ENCODE data around the gene MTCL1. TPM values are rescaled to one million over a fixed set of nuclear protein-coding genes. Genes with fewer than 3 reads are reported as not detected.

The MTCL1 gene
- total RNA-seq, 2 experiments from 2014 or later = 0.40 to 0.56 TPM

- CTCF ChIA-PET = no interaction called here
- H3K36me3 Mint-ChIP-seq = no peaks in the 10 kb centered on the region
Measured at GRCh38 chr18:8816816-8817215, 111.5 kb downstream of the MTCL1 start.

GRCh38 chr18:8818982-8819381, 113.6 kb downstream of the MTCL1 start:
- no peaks in the 10 kb centered on the region for H3K4me1 Mint-ChIP-seq (ENCODE audit: low read depth)
- H3K36me3 Mint-ChIP-seq = no peaks in the 10 kb centered on the region
- no peaks in the 10 kb centered on the region for H3K27me3 Mint-ChIP-seq
- H3K27ac Mint-ChIP-seq = no peak overlapping the region
- H3K4me3 Mint-ChIP-seq = no peak overlapping the region
- CTCF ChIA-PET = no interaction called here
- POLR2A ChIA-PET = no interaction called here
- no peaks in the 10 kb centered on the region for H3K9me3 Mint-ChIP-seq
- DNase-seq = no peak
- intact Hi-C loops (cut with micrococcal nuclease) = no loop called here

More at GRCh38 chr18:8816816-8817215, 111.5 kb downstream of the MTCL1 start:
- Mint-ChIP-seq H3K9me3 (no peaks in the 10 kb centered on the region), H3K4me3 (no peak overlapping the region), H3K27ac (no peak overlapping the region), H3K27me3 (no peaks in the 10 kb centered on the region), H3K4me1 (ENCODE audit: low read depth) (no peaks in the 10 kb centered on the region)
- intact Hi-C loops (cut with micrococcal nuclease) = no loop called here
- no peak for DNase-seq
- POLR2A ChIA-PET = no interaction called here

- no peak for DNase-seq
- ChIA-PET CTCF (no interaction called here), POLR2A (no interaction called here)
- intact Hi-C loops (cut with micrococcal nuclease) = no loop called here
- H3K9me3 Mint-ChIP-seq = no peaks in the 10 kb centered on the region
- no peaks in the 10 kb centered on the region for H3K4me1 Mint-ChIP-seq (ENCODE audit: low read depth)
- no peaks in the 10 kb centered on the region for H3K27me3 Mint-ChIP-seq
- H3K4me3 Mint-ChIP-seq = no peak overlapping the region
- H3K36me3 Mint-ChIP-seq = no peaks in the 10 kb centered on the region
- no peak overlapping the region for H3K27ac Mint-ChIP-seq
Measured at GRCh38 chr18:8820396-8821082, 115.2 kb downstream of the MTCL1 start.

- intact Hi-C loops (cut with micrococcal nuclease) = no loop called here
- no peaks in the 10 kb centered on the region for H3K27me3 Mint-ChIP-seq
- H3K4me3 Mint-ChIP-seq = no peak overlapping the region
- no peak for DNase-seq
- no peak overlapping the region for H3K27ac Mint-ChIP-seq
- H3K36me3 Mint-ChIP-seq = no peaks in the 10 kb centered on the region
- CTCF ChIA-PET = no interaction called here
- no peaks in the 10 kb centered on the region for H3K4me1 Mint-ChIP-seq (ENCODE audit: low read depth)
- POLR2A ChIA-PET = no interaction called here
- H3K9me3 Mint-ChIP-seq = no peaks in the 10 kb centered on the region
Measured at GRCh38 chr18:8821083-8821465, 115.7 kb downstream of the MTCL1 start.

GRCh38 chr18:8821531-8821930, 116.2 kb downstream of the MTCL1 start:
- H3K4me1 Mint-ChIP-seq (ENCODE audit: low read depth) = no peaks in the 10 kb centered on the region
- CTCF ChIA-PET = no interaction called here

GRCh38 chr18:8822643-8823042, 117.3 kb downstream of the MTCL1 start:
- H3K36me3 Mint-ChIP-seq = no peaks in the 10 kb centered on the region
- intact Hi-C loops (cut with micrococcal nuclease) = no loop called here
- H3K4me1 Mint-ChIP-seq (ENCODE audit: low read depth) = no peaks in the 10 kb centered on the region
- ChIA-PET POLR2A (no interaction called here), CTCF (interaction anchor here (0.6 kb wide), 1 partner anchor 117 kb away, joined by 3 read pairs; the partner anchor contains the start of gene MTCL1)
- H3K27ac Mint-ChIP-seq = no peak overlapping the region
- no peak overlapping the region for H3K4me3 Mint-ChIP-seq
- H3K27me3 Mint-ChIP-seq = no peaks in the 10 kb centered on the region
- no peaks in the 10 kb centered on the region for H3K9me3 Mint-ChIP-seq
- DNase-seq = no peak

More at GRCh38 chr18:8821531-8821930, 116.2 kb downstream of the MTCL1 start:
- POLR2A ChIA-PET = no interaction called here
- Mint-ChIP-seq H3K9me3 (no peaks in the 10 kb centered on the region), H3K27me3 (no peaks in the 10 kb centered on the region), H3K4me3 (no peak overlapping the region), H3K36me3 (no peaks in the 10 kb centered on the region), H3K27ac (no peak overlapping the region)
- DNase-seq = no peak
- intact Hi-C loops (cut with micrococcal nuclease) = no loop called here

GRCh38 chr18:8823530-8823929, 118.2 kb downstream of the MTCL1 start:
- CTCF ChIA-PET = no interaction called here
- no peak overlapping the region for H3K27ac Mint-ChIP-seq
- POLR2A ChIA-PET = no interaction called here
- H3K36me3 Mint-ChIP-seq = no peaks in the 10 kb centered on the region
- intact Hi-C loops (cut with micrococcal nuclease) = no loop called here
- H3K4me3 Mint-ChIP-seq = no peak overlapping the region
- H3K4me1 Mint-ChIP-seq (ENCODE audit: low read depth) = no peaks in the 10 kb centered on the region
- H3K9me3 Mint-ChIP-seq = no peaks in the 10 kb centered on the region
- no peaks in the 10 kb centered on the region for H3K27me3 Mint-ChIP-seq
- no peak for DNase-seq

- H3K27ac Mint-ChIP-seq = no peak overlapping the region
- intact Hi-C loops (cut with micrococcal nuclease) = no loop called here
- POLR2A ChIA-PET = no interaction called here
- DNase-seq = no peak
- no peaks in the 10 kb centered on the region for H3K36me3 Mint-ChIP-seq
- H3K4me3 Mint-ChIP-seq = no peak overlapping the region
- CTCF ChIA-PET = no interaction called here
- H3K9me3 Mint-ChIP-seq = no peaks in the 10 kb centered on the region
- no peaks in the 10 kb centered on the region for H3K27me3 Mint-ChIP-seq
- H3K4me1 Mint-ChIP-seq (ENCODE audit: low read depth) = no peaks in the 10 kb centered on the region
Measured at GRCh38 chr18:8824846-8825245, 119.5 kb downstream of the MTCL1 start.

- POLR2A ChIA-PET = no interaction called here
- no peaks in the 10 kb centered on the region for H3K9me3 Mint-ChIP-seq
Measured at GRCh38 chr18:8825273-8825672, 119.9 kb downstream of the MTCL1 start.

GRCh38 chr18:8825729-8826375, 120.5 kb downstream of the MTCL1 start:
- H3K27ac Mint-ChIP-seq = no peak overlapping the region
- H3K9me3 Mint-ChIP-seq = no peaks in the 10 kb centered on the region
- no peak for DNase-seq
- POLR2A ChIA-PET = no interaction called here
- intact Hi-C loops (cut with micrococcal nuclease) = no loop called here
- H3K4me3 Mint-ChIP-seq = no peak overlapping the region
- H3K4me1 Mint-ChIP-seq (ENCODE audit: low read depth) = no peaks in the 10 kb centered on the region
- no peaks in the 10 kb centered on the region for H3K36me3 Mint-ChIP-seq
- no peaks in the 10 kb centered on the region for H3K27me3 Mint-ChIP-seq
- CTCF ChIA-PET = no interaction called here

More at GRCh38 chr18:8825273-8825672, 119.9 kb downstream of the MTCL1 start:
- intact Hi-C loops (cut with micrococcal nuclease) = no loop called here
- Mint-ChIP-seq H3K36me3 (no peaks in the 10 kb centered on the region), H3K4me1 (ENCODE audit: low read depth) (no peaks in the 10 kb centered on the region), H3K4me3 (no peak overlapping the region), H3K27ac (no peak overlapping the region), H3K27me3 (no peaks in the 10 kb centered on the region)
- CTCF ChIA-PET = no interaction called here
- no peak for DNase-seq

- Mint-ChIP-seq H3K27ac (no peak overlapping the region), H3K4me1 (ENCODE audit: low read depth) (no peaks in the 10 kb centered on the region), H3K9me3 (no peaks in the 10 kb centered on the region), H3K27me3 (no peaks in the 10 kb centered on the region), H3K4me3 (no peak overlapping the region), H3K36me3 (no peaks in the 10 kb centered on the region)
- DNase-seq = no peak
- POLR2A ChIA-PET = no interaction called here
- intact Hi-C loops (cut with micrococcal nuclease) = no loop called here
- CTCF ChIA-PET = no interaction called here
Measured at GRCh38 chr18:8826514-8826913, 121.2 kb downstream of the MTCL1 start.

- CTCF ChIA-PET = no interaction called here
- DNase-seq = no peak
- H3K36me3 Mint-ChIP-seq = no peaks in the 10 kb centered on the region
- no peak overlapping the region for H3K4me3 Mint-ChIP-seq
- intact Hi-C loops (cut with micrococcal nuclease) = no loop called here
- no peaks in the 10 kb centered on the region for H3K9me3 Mint-ChIP-seq
- no peaks in the 10 kb centered on the region for H3K27me3 Mint-ChIP-seq
- H3K27ac Mint-ChIP-seq = no peak overlapping the region
- POLR2A ChIA-PET = no interaction called here
- no peaks in the 10 kb centered on the region for H3K4me1 Mint-ChIP-seq (ENCODE audit: low read depth)
Measured at GRCh38 chr18:8826971-8827370, 121.6 kb downstream of the MTCL1 start.

GRCh38 chr18:8828300-8828699, 122.9 kb downstream of the MTCL1 start:
- no peak for DNase-seq
- H3K27ac Mint-ChIP-seq = no peak overlapping the region
- intact Hi-C loops (cut with micrococcal nuclease) = no loop called here
- H3K4me1 Mint-ChIP-seq (ENCODE audit: low read depth) = no peaks in the 10 kb centered on the region
- ChIA-PET POLR2A (no interaction called here), CTCF (no interaction called here)
- H3K4me3 Mint-ChIP-seq = no peak overlapping the region
- H3K27me3 Mint-ChIP-seq = no peaks in the 10 kb centered on the region
- no peaks in the 10 kb centered on the region for H3K9me3 Mint-ChIP-seq
- H3K36me3 Mint-ChIP-seq = no peaks in the 10 kb centered on the region

Data from activated CD4-positive, alpha-beta memory T cell treated with anti-CD3 and anti-CD28 coated beads for 36 hours (primary cell).